GM12878 (cell line): ENCODE results near the gene SIN3B. TPM values are rescaled to one million over a fixed set of nuclear protein-coding genes. Genes with fewer than 3 reads are reported as not detected.
A peak's percentile ranks its signal among the peaks of the same experiment; 100 is the strongest.

ENCODE experiments used
- ATAC-seq: fragments of 200-7000 bp; cut with Tn5 transposase; 3 replicates; pipeline ENCODE4 v1.9.1; 2020; ENCODE audit warnings: mild to moderate bottlenecking, moderate library complexity
- BruUV-seq: library from RNA; stranded (reverse); fragments of 400-500 nt; replicated peaks from 2 replicates; lab custom pipeline; 2021; lab: Mats Ljungman, UMichigan
- CTCF ChIA-PET: fragments of 300-600 bp; sonication (Branson Sonifier 250); formaldehyde crosslinking; extraction: SDS; loops from one replicate; lab custom pipeline; 2021; ENCODE audit warnings: inconsistent platforms; lab: Yijun Ruan, JAX
- POLR2A ChIA-PET: fragments of 350-600 bp; formaldehyde crosslinking; extraction: SDS; loops from one replicate; lab custom pipeline; 2021; ENCODE audit warnings: inconsistent platforms; lab: Charles Lee
- RAD21 ChIA-PET: fragments of 300-600 bp; sonication (Branson Sonifier 250); formaldehyde crosslinking; loops from one replicate; lab custom pipeline; 2023; ENCODE audit warnings: antibody characterized with exemption; ENCODE audit not compliant: unreplicated experiment; lab: Charles Lee
- SMC1A ChIA-PET: fragments of 300-600 bp; sonication (Branson Sonifier 250); formaldehyde crosslinking; loops from one replicate; lab custom pipeline; 2023; ENCODE audit not compliant: unreplicated experiment, uncharacterized antibody; lab: Charles Lee
- DNase-seq: peaks from one replicate; pipeline ENCODE4 v3.0.0-alpha.2; 2011; ENCODE audit warnings: low read depth, low spot score
- FAIRE-seq: peaks from 3 replicates; lab custom pipeline; 2011; peaks lifted over from hg19 to GRCh38; lab: Jason Lieb, UNC
- H2AFZ ChIP-seq: 2 replicates; pipeline ENCODE4 v1.6.0; 2011; ENCODE audit warnings: low read depth, low read length, control low read depth; ENCODE audit not compliant: control insufficient read depth
- H3K27ac ChIP-seq: 2 replicates; pipeline ENCODE4 v1.5.1; 2011; ENCODE audit warnings: control low read depth; ENCODE audit not compliant: control insufficient read depth, insufficient read depth
- H3K27me3 ChIP-seq, 2 experiments: replicated peaks in 1 of 2; 2 replicates each; pipeline versions ENCODE4 v1.6.0 to v1.6.1; 2011; ENCODE audit warnings: low read length in 1 of 2; ENCODE audit not compliant: control insufficient read depth in 2 of 2, insufficient read depth in 2 of 2
- H3K36me3 ChIP-seq, 2 experiments: 2 replicates each; pipeline ENCODE4 v1.5.1; 2011; ENCODE audit warnings: low read length in 1 of 2; ENCODE audit not compliant: control insufficient read depth in 2 of 2, insufficient read depth in 2 of 2
- H3K4me1 ChIP-seq: 2 replicates; pipeline ENCODE4 v1.6.1; 2011; ENCODE audit warnings: mild to moderate bottlenecking, low read length, moderate library complexity, mixed read lengths; ENCODE audit not compliant: control insufficient read depth, insufficient read depth
- H3K4me2 ChIP-seq: 2 replicates; pipeline ENCODE4 v1.6.0; 2011; ENCODE audit warnings: control low read depth; ENCODE audit not compliant: control insufficient read depth, insufficient read depth
- H3K4me3 ChIP-seq: fragments of 200-600 bp; sonication (generic); 2 replicates; pipeline ENCODE4 v1.5.1; 2016
- H3K79me2 ChIP-seq: 2 replicates; pipeline ENCODE4 v1.6.0; 2011; ENCODE audit warnings: low read length; ENCODE audit not compliant: control insufficient read depth, insufficient read depth
- H3K9ac ChIP-seq: 2 replicates; pipeline ENCODE4 v1.8.0; 2011; ENCODE audit warnings: low read length, control low read depth, mixed read lengths; ENCODE audit not compliant: control insufficient read depth, insufficient read depth
- H3K9me3 ChIP-seq: replicated peaks from 3 replicates; pipeline ENCODE4 v1.5.1; 2011; ENCODE audit warnings: mild to moderate bottlenecking, low read length; ENCODE audit not compliant: control insufficient read depth, insufficient read depth
- H4K20me1 ChIP-seq: 2 replicates; pipeline ENCODE4 v1.6.0; 2011; ENCODE audit not compliant: control insufficient read depth, insufficient read depth
- CBFB ChIP-seq: IDR thresholded peaks from 2 replicates; pipeline ENCODE4 v1.6.1; 2016; ENCODE audit warnings: antibody characterized with exemption, low read depth
- CREM ChIP-seq: IDR thresholded peaks from 2 replicates; pipeline ENCODE4 v1.6.1; 2014; ENCODE audit warnings: antibody characterized with exemption, low read depth
- KDM1A ChIP-seq: fragments of 200-600 bp; sonication (generic); IDR thresholded peaks from 2 replicates; pipeline ENCODE4 v1.6.1; 2016; ENCODE audit warnings: borderline replicate concordance
- MYB ChIP-seq: fragments of 150-350 bp; IDR thresholded peaks from 2 replicates; pipeline ENCODE4 v1.6.1; 2014; ENCODE audit warnings: mild to moderate bottlenecking, low read depth, low read length, borderline replicate concordance
- NFYA ChIP-seq: IDR thresholded peaks from 2 replicates; pipeline ENCODE4 v1.6.1; 2011; ENCODE audit warnings: low read depth, mild to moderate bottlenecking, low read length, improper control_type of control experiment, borderline replicate concordance
- NR2C1 ChIP-seq: fragments of 450-650 bp; IDR thresholded peaks from 2 replicates; pipeline ENCODE4 v1.6.1; 2017; ENCODE audit warnings: antibody characterized with exemption, mild to moderate bottlenecking, moderate library complexity
- PAX5 ChIP-seq: IDR thresholded peaks from 2 replicates; pipeline ENCODE4 v1.6.1; 2011; ENCODE audit warnings: low read depth, low read length, borderline replicate concordance
- RCOR1 ChIP-seq: conservative IDR thresholded peaks from 2 replicates; pipeline ENCODE4 v1.6.1; 2012; ENCODE audit warnings: low read depth, low read length, improper control_type of control experiment
- SMAD5 ChIP-seq: IDR thresholded peaks from 2 replicates; pipeline ENCODE4 v1.6.1; 2016; ENCODE audit warnings: antibody characterized with exemption, low read depth
- SMC3 ChIP-seq: IDR thresholded peaks from 2 replicates; pipeline ENCODE4 v1.6.1; 2011; ENCODE audit warnings: low read length, improper control_type of control experiment, borderline replicate concordance
- SUZ12 ChIP-seq: fragments of 200-600 bp; sonication (generic); IDR thresholded peaks from one replicate; pipeline ENCODE4 v1.6.1; 2018; ENCODE audit warnings: antibody characterized with exemption, mild to moderate bottlenecking; ENCODE audit not compliant: unreplicated experiment
- USF1 ChIP-seq: IDR thresholded peaks from 2 replicates; pipeline ENCODE4 v1.6.1; 2011; ENCODE audit warnings: borderline replicate concordance, low read depth, mild to moderate bottlenecking, moderate library complexity, mixed read lengths, low read length; ENCODE audit not compliant: insufficient read depth; ENCODE audit errors: extremely low read length
- ZNF207 ChIP-seq: fragments of 450-650 bp; IDR thresholded peaks from 2 replicates; pipeline ENCODE4 v1.6.1; 2014; ENCODE audit warnings: antibody characterized with exemption, mild to moderate bottlenecking, borderline replicate concordance
- WGBS: methylation state at CpG from one replicate; pipeline ENCODE4 v1.1.6; 2016; ENCODE audit warnings: low lambda C conversion rate; ENCODE audit not compliant: insufficient replicate concordance, insufficient coverage; ENCODE audit errors: missing lambda C conversion rate; 5-methylcytosine and 5-hydroxymethylcytosine counted together
- in situ Hi-C: fragments of 300-500 bp; cut with MboI; formaldehyde crosslinking; loops from 9 replicates; pipeline ENCODE4 v1.14.3; 2018; ENCODE audit warnings: mixed read lengths
- intact Hi-C: fragments of 100-400 bp; cut with micrococcal nuclease; formaldehyde crosslinking; loops from one replicate; pipeline ENCODE4 v1.14.2; 2022; ENCODE audit not compliant: unreplicated experiment
- polyA plus RNA-seq, 11 experiments: library from polyadenylated mRNA; depleted of rRNA in 4 of 11; unstranded in 6 of 11; stranded (reverse) in 5 of 11; fragments of >200 nt; fragmentation: Nextera tagmentation in 4 of 11; fragmentation: Illumina TruSeq in 1 of 11; extraction: Ambion mirVana in 4 of 11; extraction: Trizol in 1 of 11; gene quantifications; 1 replicate in 1 of 11; 2 replicates in 10 of 11; pipeline versions ENCODE4 v1.2.1 to v1.2.3, GENCODE V29; 2011 to 2016; ENCODE audit warnings: inconsistent platforms in 2 of 11, missing spikeins in 2 of 11, low read depth in 1 of 11
- total RNA-seq, 4 experiments: library from RNA; depleted of rRNA in 3 of 4; stranded (reverse); fragments of >200 nt in 3 of 4; fragmentation: Illumina TruSeq in 1 of 4; extraction: Trizol in 1 of 4; gene quantifications; 2 replicates each; pipeline versions ENCODE4 v1.2.1 to v1.2.3, GENCODE V29; 2013 to 2021
- TF ChIP-seq, protein P1 (sequence below): fragments of 450-650 bp; IDR thresholded peaks from 2 replicates; pipeline ENCODE4 v1.6.1; 2018; ENCODE audit warnings: mild to moderate bottlenecking, low read depth, moderate library complexity; ENCODE audit not compliant: partially characterized antibody
- TF ChIP-seq, protein P2 (sequence below): IDR thresholded peaks from 2 replicates; pipeline ENCODE4 v1.6.1; 2012; ENCODE audit warnings: low read depth, low read length, improper control_type of control experiment
- TF ChIP-seq, protein P3 (sequence below): fragments of 450-650 bp; IDR thresholded peaks from 2 replicates; pipeline ENCODE4 v1.6.1; 2018; ENCODE audit warnings: borderline replicate concordance, mild to moderate bottlenecking; ENCODE audit not compliant: partially characterized antibody

The SIN3B gene
- total and polyA plus RNA-seq, 10 of the 15 experiments (the other 5 are each of a cell fraction or from before 2014, with no cell fraction given): 0.68 to 34.5 (median 15.8) TPM

DNA sequence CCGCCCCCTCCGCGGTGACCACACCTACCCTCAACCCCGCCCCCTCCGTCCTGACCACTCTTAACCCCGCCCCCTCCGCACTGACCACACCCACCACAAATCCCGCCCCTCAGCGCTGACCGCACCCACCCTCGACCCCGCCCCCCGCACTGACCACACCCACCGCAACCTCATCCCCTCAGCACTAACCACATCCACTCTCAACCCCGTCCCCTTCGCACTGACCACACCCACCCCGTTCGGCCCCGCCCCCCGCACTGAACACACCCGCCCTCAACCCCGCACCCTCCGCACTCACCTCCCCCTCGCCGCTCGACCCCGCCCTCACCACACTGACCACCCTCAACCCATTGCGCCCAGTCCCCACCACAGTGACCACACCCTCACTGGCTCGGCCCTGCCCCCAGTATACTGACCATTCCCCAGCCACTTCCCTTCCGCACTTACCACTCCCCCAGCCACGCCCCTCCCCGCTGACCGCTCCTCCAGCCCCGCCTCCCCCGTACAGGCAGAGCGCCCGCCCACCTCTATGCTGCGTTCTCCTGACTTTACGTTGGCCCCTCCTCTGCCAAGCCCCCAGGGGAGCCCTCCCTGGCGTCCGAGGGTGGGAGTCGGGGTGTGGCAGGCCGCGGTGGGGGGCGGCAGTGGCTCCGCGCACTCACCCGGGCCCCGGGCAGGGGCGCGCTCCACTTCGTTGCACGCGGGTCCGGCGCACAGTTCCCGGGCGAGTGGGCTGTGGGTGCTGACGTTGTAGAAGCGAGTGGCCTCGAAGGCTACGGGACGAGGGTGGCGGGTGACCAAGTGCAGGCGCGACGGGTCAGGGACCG, 68.0 kb downstream of the SIN3B start:
- peak; percentile 85 for ATAC-seq
- Histone ChIP-seq H3K9ac (peak overlapping the region; percentile 45; the same call in 1 of the 2 replicates), H3K27me3 (no peaks in the 10 kb centered on the region), H3K4me3 (peak overlapping the region; percentile 90), H3K79me2 (no peaks in the 10 kb centered on the region), H3K9me3 (no peaks in the 10 kb centered on the region; the same call in 2 of the 3 replicates), H3K4me1 (peaks cover 44% of the 10 kb centered on the region), H4K20me1 (no peaks in the 10 kb centered on the region), H3K4me2 (peak overlapping the region; percentile 85), H2AFZ (peak overlapping the region; percentile 83), H3K27ac (peak overlapping the region; percentile 7; the same call in 1 of the 2 replicates), H3K36me3 (no peaks in the 10 kb centered on the region)
- RAD21 ChIA-PET: no interaction called here
- WGBS: 10% methylated on average over 26 of the region's 68 CpGs
- SMC1A ChIA-PET: no interaction called here
- POLR2A ChIA-PET: interaction anchor here (0.7 kb wide), 1 partner anchor 1554 kb away, joined by 3 read pairs; no protein-coding TSS in a partner anchor
- intact Hi-C loops (loop anchor here (10.0 kb wide), 1 partner anchor 408 kb away; the partner anchor contains the start of genes ABHD8, DDA1 and MRPL34), in situ Hi-C loops (no loop called here)
- CTCF ChIA-PET: interaction anchor here (0.7 to 1.6 kb wide), 2 partner anchors 61 to 133 kb away, joined by 8 read pairs; no protein-coding TSS in a partner anchor
- peak; percentile 91 for FAIRE-seq
- no TSS peak for BruUV-seq
- peak; percentile 60 for DNase-seq
- 0 out of 2 replicates have a peak, but pooled peaks have one; percentile 21 for TF ChIP-seq ZNF207
- TF ChIP-seq NR2C1: no peak
- TF ChIP-seq MYB: no peak
- TF ChIP-seq, protein P1, sequence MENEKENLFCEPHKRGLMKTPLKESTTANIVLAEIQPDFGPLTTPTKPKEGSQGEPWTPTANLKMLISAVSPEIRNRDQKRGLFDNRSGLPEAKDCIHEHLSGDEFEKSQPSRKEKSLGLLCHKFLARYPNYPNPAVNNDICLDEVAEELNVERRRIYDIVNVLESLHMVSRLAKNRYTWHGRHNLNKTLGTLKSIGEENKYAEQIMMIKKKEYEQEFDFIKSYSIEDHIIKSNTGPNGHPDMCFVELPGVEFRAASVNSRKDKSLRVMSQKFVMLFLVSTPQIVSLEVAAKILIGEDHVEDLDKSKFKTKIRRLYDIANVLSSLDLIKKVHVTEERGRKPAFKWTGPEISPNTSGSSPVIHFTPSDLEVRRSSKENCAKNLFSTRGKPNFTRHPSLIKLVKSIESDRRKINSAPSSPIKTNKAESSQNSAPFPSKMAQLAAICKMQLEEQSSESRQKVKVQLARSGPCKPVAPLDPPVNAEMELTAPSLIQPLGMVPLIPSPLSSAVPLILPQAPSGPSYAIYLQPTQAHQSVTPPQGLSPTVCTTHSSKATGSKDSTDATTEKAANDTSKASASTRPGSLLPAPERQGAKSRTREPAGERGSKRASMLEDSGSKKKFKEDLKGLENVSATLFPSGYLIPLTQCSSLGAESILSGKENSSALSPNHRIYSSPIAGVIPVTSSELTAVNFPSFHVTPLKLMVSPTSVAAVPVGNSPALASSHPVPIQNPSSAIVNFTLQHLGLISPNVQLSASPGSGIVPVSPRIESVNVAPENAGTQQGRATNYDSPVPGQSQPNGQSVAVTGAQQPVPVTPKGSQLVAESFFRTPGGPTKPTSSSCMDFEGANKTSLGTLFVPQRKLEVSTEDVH: no peak
- TF ChIP-seq NFYA: no peak
- peak; percentile 68; the same call in 1 of the 2 replicates for TF ChIP-seq CBFB
- TF ChIP-seq, protein P2, sequence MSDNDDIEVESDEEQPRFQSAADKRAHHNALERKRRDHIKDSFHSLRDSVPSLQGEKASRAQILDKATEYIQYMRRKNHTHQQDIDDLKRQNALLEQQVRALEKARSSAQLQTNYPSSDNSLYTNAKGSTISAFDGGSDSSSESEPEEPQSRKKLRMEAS: no peak
- TF ChIP-seq SMAD5: no peak
- no peak for TF ChIP-seq USF1
- no peak for TF ChIP-seq SUZ12
- TF ChIP-seq KDM1A: no peak
- no peak for TF ChIP-seq CREM
- TF ChIP-seq RCOR1: no peak
- no peak for TF ChIP-seq PAX5
- TF ChIP-seq, protein P3, sequence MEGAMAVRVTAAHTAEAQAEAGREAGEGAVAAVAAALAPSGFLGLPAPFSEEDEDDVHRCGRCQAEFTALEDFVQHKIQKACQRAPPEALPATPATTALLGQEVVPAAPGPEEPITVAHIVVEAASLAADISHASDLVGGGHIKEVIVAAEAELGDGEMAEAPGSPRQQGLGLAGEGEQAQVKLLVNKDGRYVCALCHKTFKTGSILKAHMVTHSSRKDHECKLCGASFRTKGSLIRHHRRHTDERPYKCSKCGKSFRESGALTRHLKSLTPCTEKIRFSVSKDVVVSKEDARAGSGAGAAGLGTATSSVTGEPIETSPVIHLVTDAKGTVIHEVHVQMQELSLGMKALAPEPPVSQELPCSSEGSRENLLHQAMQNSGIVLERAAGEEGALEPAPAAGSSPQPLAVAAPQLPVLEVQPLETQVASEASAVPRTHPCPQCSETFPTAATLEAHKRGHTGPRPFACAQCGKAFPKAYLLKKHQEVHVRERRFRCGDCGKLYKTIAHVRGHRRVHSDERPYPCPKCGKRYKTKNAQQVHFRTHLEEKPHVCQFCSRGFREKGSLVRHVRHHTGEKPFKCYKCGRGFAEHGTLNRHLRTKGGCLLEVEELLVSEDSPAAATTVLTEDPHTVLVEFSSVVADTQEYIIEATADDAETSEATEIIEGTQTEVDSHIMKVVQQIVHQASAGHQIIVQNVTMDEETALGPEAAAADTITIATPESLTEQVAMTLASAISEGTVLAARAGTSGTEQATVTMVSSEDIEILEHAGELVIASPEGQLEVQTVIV: peak; percentile 33
- TF ChIP-seq SMC3: no peak
